ENCODE measurements around the gene ARID1B.
A peak's percentile ranks its signal among the peaks of the same experiment; 100 is the strongest.

ARID1B gene

DNA sequence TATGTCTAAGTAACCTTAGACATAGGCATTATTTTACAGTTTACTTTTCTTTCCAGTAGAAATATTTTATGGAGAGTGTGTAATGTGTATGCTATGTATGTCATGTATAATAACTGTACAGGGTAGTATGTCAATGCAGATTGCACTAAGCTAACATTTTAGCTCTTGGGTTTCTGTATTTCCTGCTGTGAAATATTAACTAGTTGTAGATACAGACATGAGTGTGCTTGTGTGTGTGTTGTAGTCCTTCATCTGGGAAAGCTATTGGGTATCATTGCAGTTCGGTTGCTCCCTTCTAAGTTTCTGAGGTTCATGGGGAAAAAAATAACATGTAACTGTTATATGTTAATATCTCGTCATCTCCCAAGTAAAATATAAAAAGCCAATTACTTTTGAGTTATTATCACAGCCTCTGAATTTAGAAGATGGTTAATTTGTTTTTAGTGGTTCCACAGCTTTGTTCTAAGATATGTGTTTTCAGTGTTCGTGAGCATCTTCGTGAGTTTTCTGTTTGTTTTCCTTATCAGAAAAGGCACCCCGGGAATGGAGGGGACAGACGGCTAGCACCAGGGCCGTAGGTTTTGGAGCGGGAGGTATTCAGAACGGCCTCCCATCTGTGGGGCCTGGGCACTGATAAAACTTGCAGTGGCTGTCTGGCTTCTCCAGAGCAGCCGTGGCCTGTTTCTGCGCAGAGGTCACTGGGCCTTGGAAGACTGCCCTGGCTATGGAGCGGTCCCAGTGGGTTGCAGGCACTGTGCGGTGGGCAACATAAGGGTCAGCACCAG is 215.0 kb downstream of the ARID1B start:
- DNase-seq (ENCODE audit: low read depth) = no peak

- DNase-seq (ENCODE audit: low read depth) = no peak
Observed at GRCh38 chr6:156993713-156994112, 216.5 kb downstream of the ARID1B start.

- DNase-seq (ENCODE audit: low read depth) = no peak
Observed at GRCh38 chr6:156994215-156995076, 217.3 kb downstream of the ARID1B start.

DNA sequence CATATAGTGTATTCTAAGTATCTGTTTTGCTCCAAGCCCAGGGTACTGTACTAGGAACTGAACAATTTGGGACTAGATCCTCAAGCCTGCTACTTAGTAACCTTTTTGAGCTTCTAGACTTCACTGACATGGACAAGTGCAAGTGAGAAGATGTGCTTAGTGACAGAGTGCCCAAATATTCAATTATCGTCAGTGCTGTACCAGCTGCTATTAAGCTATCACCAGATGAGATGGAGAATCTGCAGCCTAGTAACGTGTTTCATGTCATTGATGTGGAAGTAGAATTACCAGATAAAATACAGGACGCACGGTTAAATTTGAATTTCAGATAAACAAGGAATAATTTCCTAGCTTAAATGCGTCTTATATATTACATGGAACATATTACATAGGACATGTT is 218.3 kb downstream of the ARID1B start:
- no peak for DNase-seq (ENCODE audit: low read depth)

DNA sequence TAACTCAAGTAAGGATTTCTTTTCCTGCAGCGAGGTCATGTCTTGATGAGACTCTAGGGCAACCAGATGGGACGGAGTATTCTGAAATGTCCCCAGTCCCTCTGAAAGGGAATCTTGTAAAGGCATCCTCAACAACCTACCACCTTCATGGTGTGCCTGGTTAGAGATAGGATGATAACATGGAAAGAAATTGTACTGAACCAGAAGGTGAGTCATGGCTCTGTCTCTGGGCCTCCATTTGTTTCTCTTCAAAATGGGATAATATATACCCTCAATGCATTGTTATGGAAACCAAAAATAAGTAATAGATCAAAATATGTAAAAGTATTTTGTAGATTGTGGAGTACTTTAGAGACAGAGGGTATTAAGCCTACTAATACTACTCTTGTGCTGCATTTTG is 219.1 kb downstream of the ARID1B start:
- DNase-seq (ENCODE audit: low read depth) = no peak

- DNase-seq (ENCODE audit: low read depth) = no peak
Observed at GRCh38 chr6:156998794-156999330, 221.7 kb downstream of the ARID1B start.

DNA sequence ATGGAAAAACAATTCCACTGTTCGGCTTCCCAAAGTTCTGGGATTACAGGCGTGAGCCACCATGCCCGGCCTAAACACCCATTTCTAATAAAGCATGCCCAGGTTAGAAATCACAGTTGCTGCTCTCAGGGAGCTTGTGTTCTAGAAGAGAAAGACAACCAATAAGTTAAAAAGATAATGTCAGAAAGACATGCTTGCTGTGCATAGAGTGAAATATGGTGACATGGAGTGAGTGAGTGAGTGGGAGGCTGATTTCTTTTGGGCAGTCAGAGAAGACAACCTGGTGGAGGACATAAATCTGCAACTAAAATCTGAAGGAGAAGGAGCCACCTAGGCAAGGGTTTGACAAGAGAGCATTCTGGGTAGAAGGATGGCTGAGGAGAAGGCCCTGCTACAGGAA is 222.6 kb downstream of the ARID1B start:
- DNase-seq (ENCODE audit: low read depth) = no peak

DNA sequence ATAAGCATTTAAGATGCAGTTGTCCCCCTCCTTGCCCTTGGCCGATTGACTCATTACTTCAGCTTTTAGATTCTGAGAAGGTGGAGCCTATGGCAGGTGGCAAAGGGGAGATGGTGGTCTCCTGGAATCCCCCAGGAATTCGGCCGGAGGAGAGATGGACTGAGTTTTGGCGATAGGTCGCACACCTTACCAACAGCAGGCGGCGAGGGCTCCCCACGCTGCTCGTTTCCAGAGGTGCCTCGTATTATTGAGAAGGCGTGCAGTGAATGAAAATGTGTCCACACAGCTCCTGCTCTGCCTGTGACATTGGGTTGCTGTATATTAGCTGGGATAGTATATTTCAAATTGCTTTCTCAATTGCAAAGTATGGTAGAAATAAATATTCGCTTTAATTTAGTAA is 224.5 kb downstream of the ARID1B start:
- DNase-seq (ENCODE audit: low read depth) = no peak

- no peak for DNase-seq (ENCODE audit: low read depth)
Observed at GRCh38 chr6:157002774-157003173, 225.6 kb downstream of the ARID1B start.

DNA sequence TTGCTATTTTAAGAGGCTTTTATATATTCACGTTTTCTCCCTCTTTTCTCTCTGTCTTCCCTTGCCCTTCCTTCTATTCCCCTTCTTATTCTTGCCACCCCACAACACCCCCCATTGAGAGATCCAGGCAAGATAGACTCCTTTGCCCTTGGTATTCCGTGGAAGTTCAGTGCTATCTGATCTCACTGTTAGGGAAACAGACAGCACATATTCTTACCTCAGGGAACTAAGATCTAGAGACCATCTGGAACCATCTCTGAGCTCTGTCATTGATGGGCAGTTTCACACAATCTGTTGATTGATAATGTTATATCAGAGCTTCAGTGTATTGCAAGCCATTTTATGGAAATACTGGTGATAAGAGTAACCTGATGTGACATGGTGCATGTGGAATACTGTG is 228.8 kb downstream of the ARID1B start:
- DNase-seq (ENCODE audit: low read depth) = no peak

GRCh38 chr6:157008568-157008967 is 231.4 kb downstream of the ARID1B start:
- DNase-seq (ENCODE audit: low read depth) = no peak

DNA sequence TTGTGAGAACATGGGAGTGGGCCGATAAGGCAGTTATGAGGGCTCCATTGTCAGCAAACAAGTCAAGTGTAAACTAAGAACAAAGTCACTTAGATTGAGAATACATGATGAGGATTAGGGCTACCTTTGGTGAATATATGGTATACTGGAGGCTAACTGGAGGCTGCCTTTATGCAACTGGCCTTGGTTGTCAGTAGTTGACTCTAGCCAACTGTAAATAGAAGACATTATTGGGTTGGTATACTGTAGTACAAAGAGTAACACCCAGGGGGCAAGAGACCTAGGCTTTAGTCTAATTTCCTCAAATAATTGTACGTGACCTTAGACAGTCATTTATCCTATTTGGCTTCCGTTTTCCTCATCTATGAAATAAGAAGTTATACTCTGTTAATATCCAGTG is 235.2 kb downstream of the ARID1B start:
- no peak for DNase-seq (ENCODE audit: low read depth)

DNA sequence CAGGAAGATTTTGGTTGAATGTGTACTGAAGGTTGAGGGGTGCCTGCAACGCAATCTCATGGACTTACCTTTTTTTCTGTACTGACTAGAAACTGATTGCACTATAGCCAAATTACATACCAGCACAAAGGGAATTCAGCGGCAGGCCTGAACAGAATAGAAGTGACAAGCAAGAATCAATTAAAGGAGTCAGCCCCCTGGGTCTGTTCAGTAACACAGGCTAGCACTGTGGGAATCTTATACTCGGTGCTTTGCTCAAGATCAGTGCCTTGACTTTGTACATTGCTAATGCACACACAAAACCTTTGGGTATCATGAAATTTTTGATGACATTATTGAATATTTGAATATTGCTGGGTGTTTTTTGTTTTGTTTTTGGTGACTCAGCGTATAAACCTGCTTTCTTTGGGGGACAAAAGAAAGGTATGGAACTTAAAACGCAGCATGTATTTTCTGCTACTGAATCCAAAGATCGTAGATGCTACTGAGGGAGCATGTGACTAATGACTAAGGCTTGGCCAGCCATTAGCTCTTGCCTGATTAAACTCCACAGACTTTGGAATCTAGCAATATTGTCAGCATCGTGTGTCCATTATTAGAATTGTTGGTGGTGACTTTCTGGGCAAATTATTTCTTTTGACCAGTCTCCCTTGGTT is 236.6 kb downstream of the ARID1B start:
- DNase-seq (ENCODE audit: low read depth) = no peak

GRCh38 chr6:157014871-157015270 is 237.7 kb downstream of the ARID1B start:
- DNase-seq (ENCODE audit: low read depth) = no peak

DNA sequence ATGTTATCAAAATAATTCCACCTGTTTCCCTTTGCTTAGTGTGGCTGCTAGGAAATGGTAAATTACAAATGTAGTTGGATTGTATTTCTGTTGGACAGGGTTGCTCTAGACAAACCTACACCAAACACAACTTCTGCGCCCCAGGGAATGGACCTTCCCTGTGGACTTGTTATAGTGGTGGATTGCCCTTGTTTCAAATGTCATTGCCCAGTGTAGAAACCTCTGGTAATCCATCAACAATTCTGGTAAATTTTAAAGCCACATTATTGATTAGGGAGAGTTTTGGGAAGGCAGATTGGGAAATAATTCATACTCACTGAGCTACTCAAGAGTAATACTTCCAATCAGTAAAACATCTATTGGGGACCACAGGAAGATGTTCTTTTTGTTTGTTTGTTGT is 239.8 kb downstream of the ARID1B start:
- no peak for DNase-seq (ENCODE audit: low read depth)

DNA sequence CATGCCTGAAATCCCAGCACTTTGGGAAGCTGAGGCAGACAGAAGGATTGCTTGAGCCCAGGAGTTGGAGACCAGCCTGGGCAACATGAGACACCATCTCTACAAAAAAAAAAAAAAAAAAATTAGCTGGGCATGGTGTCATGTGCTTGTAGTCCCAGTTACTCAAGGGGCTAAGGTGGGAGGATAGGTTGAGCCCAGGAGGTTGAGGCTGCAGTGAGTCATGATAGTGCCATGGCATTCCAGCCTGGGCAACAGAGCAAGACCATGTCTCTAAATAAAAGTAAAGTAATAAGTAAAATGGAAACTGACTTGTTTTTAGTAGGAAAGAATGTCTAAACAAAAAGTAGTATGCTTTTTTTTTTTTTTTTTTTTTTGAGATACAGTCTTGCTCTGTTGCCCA is 240.7 kb downstream of the ARID1B start:
- no peak for DNase-seq (ENCODE audit: low read depth)

DNA sequence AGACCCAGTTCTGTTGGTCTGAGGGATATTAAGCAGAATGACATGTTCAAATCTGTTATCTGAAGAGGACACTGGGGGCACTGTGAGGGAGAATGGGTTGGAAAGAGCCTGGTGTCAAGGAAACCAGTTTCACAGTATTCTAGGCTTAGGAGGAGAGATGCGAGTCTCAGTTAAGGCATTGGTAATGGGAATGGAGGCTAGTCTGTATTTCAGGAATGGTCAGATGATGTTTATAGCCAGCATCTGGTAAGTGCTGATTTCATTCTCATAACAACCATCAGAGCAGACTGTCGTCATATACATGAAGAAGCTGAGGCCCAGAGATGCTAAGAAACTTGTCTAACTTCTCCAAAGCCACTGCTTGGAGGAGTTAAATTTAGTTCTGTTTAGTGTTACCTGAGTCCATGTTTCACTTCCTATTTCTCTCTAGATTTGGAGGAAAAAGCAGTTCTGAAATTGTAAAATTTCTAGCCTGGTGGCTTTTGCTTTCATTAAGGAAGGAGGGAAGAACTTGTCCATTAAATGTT is 242.0 kb downstream of the ARID1B start:
- no peak for DNase-seq (ENCODE audit: low read depth)

GRCh38 chr6:157019733-157020132 is 242.6 kb downstream of the ARID1B start:
- DNase-seq (ENCODE audit: low read depth) = no peak

DNA sequence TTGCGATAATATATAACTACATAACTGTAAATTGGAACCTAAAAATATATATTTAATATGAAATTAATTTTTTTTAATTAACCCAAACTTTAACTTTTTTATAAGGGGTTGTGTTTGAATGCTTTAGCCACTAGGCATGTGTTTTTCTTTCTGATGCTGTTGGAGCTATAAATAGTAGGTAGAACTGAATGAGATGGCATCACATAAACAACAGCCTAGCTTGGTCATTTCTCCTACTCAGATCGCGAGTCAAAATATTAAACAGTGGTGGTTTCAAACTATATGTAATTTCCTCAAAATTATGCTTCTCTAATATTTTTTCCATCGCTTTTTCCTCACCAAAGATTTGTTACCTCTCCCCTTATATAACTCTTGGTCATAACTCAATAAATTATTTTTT is 243.2 kb downstream of the ARID1B start:
- DNase-seq (ENCODE audit: low read depth) = peak; percentile 22

DNA sequence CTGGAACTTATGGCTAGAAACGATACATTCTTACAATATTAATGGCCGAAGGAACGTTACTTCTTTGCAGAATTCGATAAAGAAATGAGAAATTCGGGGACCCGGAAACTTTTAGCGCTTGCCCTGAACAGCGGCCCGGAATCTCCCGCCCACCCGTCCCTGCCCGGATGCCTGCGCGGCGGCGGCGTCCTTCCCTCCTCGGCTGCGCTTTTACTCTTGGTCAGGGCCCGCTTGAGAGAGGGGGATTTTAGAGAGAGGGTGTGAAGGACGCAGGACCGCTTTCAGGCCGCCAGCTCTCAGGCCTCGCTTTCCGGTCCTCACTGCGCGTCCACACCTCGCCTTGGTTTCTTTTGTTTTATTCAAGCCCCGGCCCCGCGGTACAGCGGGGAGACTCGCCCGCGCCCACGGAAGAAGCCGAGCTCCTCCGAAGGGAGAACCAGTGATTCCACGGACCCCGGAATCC is 243.7 kb downstream of the ARID1B start:
- DNase-seq (ENCODE audit: low read depth) = peak; percentile 46

DNA sequence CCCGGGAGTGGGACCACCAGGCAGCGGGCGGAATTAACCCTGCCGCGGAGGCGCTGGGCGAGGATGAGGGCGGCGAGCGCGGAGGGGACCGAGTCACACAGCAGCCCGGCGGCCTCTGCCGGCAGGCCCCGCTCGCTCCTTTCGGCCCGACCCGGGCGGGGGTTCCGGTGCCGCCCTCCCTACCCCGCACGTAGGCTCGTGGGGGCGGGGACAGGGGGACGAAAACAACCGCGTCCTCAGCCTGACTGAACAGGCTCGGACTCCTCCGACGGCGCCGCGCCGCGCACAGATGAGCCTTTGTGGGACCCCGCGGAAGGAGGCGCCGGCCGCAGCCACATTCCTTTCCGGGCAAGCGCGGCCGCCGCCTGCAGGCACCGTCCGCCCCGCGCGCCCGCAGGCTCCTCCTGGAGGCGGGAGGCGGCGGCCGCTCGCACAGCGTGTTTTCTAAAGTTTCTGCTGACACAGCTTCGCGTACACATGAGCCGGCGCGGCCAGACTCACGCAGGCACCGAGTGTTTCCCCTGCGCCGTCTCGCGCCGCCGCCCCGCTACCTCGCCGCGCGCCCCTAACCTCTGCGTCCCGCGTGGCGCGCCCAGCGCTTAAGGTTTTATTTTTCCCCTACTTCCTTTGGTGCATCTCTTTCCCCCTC is 244.3 kb downstream of the ARID1B start:
- DNase-seq (ENCODE audit: low read depth) = peak; percentile 79

Measured in HS-27A (cell line).